ENCODE measurements around the gene SLC35F2. TPM values are rescaled to one million over a fixed set of nuclear protein-coding genes. Genes with fewer than 3 reads are reported as not detected.
"Not testable (repeated sequence)": the region's sequence is repeated elsewhere in the genome, so short reads cannot be mapped to it uniquely, and the experiment has no call there.

Gene SLC35F2, protein sequence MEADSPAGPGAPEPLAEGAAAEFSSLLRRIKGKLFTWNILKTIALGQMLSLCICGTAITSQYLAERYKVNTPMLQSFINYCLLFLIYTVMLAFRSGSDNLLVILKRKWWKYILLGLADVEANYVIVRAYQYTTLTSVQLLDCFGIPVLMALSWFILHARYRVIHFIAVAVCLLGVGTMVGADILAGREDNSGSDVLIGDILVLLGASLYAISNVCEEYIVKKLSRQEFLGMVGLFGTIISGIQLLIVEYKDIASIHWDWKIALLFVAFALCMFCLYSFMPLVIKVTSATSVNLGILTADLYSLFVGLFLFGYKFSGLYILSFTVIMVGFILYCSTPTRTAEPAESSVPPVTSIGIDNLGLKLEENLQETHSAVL
- total RNA-seq: 4.8 and 14.7 TPM in 2 replicates

DNA sequence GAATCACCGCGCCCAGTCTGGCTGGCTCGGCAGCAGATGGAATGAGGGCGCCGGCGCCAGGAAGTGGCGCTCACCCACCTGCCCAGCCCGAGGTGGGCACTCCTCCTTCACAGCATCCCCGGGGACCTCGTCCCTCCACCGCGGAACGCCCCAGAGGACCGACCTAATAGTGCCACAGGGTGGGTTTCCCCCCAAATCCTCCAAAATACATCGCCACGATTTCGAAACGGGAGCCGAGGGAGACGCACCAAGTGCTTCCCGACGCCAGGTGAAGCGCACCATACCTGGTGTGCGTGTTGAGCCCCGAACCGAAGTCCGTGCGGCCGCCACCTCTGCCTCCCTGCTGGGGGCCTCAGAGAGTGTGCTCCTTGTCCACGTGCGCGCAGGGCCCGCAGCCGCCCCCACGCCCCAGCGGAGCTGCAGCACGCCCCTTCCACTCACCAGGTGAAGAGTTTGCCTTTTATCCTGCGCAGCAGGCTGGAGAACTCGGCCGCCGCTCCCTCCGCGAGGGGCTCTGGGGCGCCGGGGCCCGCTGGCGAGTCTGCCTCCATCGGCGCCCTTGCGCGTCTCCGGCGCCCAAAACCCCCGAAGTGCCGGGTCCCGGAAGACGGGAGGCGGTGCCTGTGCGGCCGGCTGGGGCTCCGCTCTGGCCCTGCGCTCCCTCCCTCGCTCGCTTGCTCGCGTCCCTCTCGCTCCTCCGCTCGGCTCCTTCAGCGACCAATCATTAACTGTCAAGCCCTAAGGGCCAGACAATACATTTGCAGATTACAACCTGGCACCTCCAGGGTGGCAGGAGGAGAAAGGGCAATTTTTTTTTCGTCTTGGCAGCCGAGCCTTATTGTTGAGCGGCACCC is at the start of gene SLC35F2:
TSS of gene SLC35F2 (minus strand) at position 571 of the 854 bp plus-strand sequence. CDS start at position 551, 20 bp downstream.
- TF ChIP-seq, protein P1, sequence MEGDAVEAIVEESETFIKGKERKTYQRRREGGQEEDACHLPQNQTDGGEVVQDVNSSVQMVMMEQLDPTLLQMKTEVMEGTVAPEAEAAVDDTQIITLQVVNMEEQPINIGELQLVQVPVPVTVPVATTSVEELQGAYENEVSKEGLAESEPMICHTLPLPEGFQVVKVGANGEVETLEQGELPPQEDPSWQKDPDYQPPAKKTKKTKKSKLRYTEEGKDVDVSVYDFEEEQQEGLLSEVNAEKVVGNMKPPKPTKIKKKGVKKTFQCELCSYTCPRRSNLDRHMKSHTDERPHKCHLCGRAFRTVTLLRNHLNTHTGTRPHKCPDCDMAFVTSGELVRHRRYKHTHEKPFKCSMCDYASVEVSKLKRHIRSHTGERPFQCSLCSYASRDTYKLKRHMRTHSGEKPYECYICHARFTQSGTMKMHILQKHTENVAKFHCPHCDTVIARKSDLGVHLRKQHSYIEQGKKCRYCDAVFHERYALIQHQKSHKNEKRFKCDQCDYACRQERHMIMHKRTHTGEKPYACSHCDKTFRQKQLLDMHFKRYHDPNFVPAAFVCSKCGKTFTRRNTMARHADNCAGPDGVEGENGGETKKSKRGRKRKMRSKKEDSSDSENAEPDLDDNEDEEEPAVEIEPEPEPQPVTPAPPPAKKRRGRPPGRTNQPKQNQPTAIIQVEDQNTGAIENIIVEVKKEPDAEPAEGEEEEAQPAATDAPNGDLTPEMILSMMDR (IDR thresholded peaks at IDR 0.05; ENCODE audit: insufficient read depth, low read depth, low read length): no peak
- peak; percentile 39 for DNase-seq (ENCODE audit: low read depth)

DNA sequence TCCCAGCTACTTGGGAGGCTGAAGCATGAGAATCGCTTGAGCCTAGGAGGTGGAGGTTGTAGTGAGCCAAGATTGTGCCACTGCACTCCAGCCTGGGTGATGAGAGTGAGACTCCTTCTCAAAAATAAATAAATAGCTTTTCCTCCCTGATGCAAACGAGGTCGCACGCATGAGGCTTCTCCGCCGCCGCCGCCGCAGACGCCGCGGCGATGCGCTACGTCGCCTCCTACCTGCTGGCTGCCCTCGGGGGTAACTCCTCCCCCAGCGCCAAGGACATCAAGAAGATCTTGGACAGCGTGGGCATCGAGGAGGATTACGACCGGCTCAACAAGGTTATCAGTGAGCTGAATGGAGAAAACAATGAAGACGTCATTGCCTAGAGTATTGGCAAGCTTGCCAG is 49.6 kb upstream of the SLC35F2 start:
- TF ChIP-seq, protein P1 (IDR thresholded peaks at IDR 0.05; ENCODE audit: insufficient read depth, low read depth, low read length): no peak
- DNase-seq (ENCODE audit: low read depth): no peak
- no peak overlapping the region for H3K4me3 ChIP-seq (ENCODE audit: low read depth, low read length)

More for the DNA sequence above, at the start of gene SLC35F2:
- H3K4me3 ChIP-seq (ENCODE audit: low read depth, low read length): peak within 1 kb of the TSS; percentile 77

DNA sequence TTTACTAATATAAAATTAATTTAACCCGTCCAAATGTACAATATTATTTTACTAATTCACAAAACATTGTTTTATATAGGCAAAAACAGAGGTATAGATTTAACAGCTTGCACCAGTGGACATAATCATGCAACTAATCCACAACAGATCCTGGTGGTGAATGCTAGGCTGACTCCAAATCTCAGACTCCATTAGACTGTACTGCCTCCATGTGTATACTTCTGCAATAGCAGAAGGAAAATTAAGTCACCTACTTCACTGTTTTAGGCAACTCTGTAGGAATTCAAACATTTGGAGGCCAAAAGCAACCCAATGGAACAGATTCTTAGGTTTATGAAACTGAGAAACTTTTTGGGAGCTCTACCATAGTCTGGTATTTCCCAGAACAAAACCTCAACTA is 39.7 kb upstream of the SLC35F2 start:
- DNase-seq (ENCODE audit: low read depth): peak; percentile 47
- no peak overlapping the region for H3K4me3 ChIP-seq (ENCODE audit: low read depth, low read length)

DNA sequence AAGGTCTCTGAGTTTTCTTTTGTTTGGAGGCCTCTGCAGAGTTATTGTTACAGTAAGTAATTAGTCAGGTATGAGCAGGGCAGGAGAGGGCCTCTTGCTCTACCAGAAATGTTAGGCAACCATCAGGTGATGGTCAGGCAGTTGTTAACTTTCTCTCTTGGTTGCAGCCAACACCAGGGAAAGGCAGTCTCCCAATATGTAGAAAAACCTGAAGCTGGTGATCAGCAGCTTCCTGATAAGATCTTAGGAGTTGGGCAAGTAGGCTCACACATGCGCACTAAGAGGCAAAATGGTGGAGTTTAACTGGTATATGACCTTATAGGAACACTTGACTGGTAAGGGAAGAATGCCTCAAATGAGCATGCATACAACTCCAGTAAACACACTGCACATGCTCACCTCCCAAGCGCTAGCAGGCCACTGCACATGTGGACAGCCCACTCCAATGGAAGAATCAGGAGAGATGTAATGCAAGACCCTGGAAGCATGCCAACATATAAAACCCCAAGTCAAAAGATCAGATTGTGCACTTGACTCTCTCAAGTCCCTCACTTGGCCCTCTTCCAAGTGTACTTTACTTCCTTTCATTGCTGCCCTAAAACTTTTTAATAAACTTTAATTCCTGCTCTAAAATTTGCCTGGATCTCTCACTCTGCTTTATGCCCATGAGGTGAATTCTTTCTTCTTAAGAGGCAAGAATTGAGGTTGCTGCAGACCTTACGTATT is 23.7 kb upstream of the SLC35F2 start:
- no peak overlapping the region for H3K4me3 ChIP-seq (ENCODE audit: low read depth, low read length)
- no peak for DNase-seq (ENCODE audit: low read depth)
- TF ChIP-seq, protein P1 (IDR thresholded peaks at IDR 0.05; ENCODE audit: insufficient read depth, low read depth, low read length): no peak

More for the DNA sequence above, 39.7 kb upstream of the SLC35F2 start:
- TF ChIP-seq, protein P1 (IDR thresholded peaks at IDR 0.05; ENCODE audit: insufficient read depth, low read depth, low read length): peak; percentile 62

DNA sequence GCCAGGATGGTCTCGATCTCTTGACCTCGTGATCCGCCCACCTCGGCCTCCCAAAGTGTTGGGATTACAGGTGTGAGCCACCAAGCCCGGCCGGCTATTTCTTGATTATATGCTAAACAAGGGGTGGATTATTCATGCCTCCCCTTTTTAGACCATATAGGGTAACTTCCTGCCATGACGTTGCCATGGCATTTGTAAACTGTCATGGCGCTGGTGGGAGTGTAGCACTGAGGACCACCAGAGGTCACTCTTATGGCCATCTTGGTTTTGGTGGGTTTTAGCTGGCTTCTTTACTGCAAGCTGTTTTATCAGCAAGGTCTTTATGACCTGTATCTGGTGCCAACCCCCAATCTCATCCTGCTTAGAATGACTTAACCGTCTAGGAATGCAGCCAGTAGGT is 22.9 kb upstream of the SLC35F2 start:
- not testable (repeated sequence) for H3K4me3 ChIP-seq (ENCODE audit: low read depth, low read length); DNase-seq (ENCODE audit: low read depth)

DNA sequence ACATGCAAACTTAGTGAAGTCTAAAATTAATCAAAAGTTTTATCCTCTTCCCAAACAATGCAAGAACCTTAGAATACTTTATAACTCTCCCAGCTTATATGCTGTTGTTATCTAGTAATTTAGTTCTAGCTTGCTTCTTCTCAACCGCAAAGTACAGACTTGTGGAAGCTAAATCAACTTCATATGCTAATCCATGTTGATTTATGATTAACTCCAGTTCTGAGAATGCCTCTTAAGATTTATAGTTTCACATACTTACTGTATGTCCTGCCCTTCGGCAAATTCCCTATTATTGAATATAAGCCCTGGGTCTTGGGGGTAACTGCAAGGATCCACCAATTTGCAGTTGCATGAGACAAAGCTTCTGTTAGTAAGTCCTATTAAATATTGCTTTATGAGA is 17.6 kb upstream of the SLC35F2 start:
- H3K4me3 ChIP-seq (ENCODE audit: low read depth, low read length): no peak overlapping the region
- DNase-seq (ENCODE audit: low read depth): no peak
- TF ChIP-seq, protein P1 (IDR thresholded peaks at IDR 0.05; ENCODE audit: insufficient read depth, low read depth, low read length): no peak

All from fibroblast of villous mesenchyme (primary cell).